ENCODE data around the gene NAALADL2.
"Not testable (repeated sequence)": the region's sequence is repeated elsewhere in the genome, so short reads cannot be mapped to it uniquely, and the experiment has no call there.

Gene NAALADL2

GRCh38 chr3:175073219-175073905, 214.2 kb downstream of the NAALADL2 start:
- no peak for DNase-seq (ENCODE audit: low spot score)

GRCh38 chr3:175075269-175075668, 216.1 kb downstream of the NAALADL2 start:
- DNase-seq (ENCODE audit: low spot score): no peak

- DNase-seq (ENCODE audit: low spot score): no peak
These were observed 218.1 kb downstream of the NAALADL2 start for GRCh38 chr3:175077216-175077615.

- no peak for DNase-seq (ENCODE audit: low spot score)
These were observed 223.5 kb downstream of the NAALADL2 start for GRCh38 chr3:175082631-175083030.

GRCh38 chr3:175087128-175087527, 228.0 kb downstream of the NAALADL2 start:
- DNase-seq (ENCODE audit: low spot score): not testable (repeated sequence)

- DNase-seq (ENCODE audit: low spot score): no peak
These were observed 229.7 kb downstream of the NAALADL2 start for GRCh38 chr3:175088766-175089380.

- DNase-seq (ENCODE audit: low spot score): no peak
These were observed 232.4 kb downstream of the NAALADL2 start for GRCh38 chr3:175091426-175092114.

GRCh38 chr3:175093748-175094147, 234.6 kb downstream of the NAALADL2 start:
- DNase-seq (ENCODE audit: low spot score): no peak

GRCh38 chr3:175094344-175094743, 235.2 kb downstream of the NAALADL2 start:
- no peak for DNase-seq (ENCODE audit: low spot score)

- no peak for DNase-seq (ENCODE audit: low spot score)
These were observed 239.5 kb downstream of the NAALADL2 start for GRCh38 chr3:175098644-175099043.

- no peak for DNase-seq (ENCODE audit: low spot score)
These were observed 243.0 kb downstream of the NAALADL2 start for GRCh38 chr3:175102161-175102560.

- DNase-seq (ENCODE audit: low spot score): no peak
These were observed 244.2 kb downstream of the NAALADL2 start for GRCh38 chr3:175103298-175103697.

GRCh38 chr3:175105066-175105465, 245.9 kb downstream of the NAALADL2 start:
- DNase-seq (ENCODE audit: low spot score): no peak

- no peak for DNase-seq (ENCODE audit: low spot score)
These were observed 248.1 kb downstream of the NAALADL2 start for GRCh38 chr3:175107231-175107630.

GRCh38 chr3:175107995-175108394, 248.9 kb downstream of the NAALADL2 start:
- no peak for DNase-seq (ENCODE audit: low spot score)

GRCh38 chr3:175108613-175109151, 249.5 kb downstream of the NAALADL2 start:
- no peak for DNase-seq (ENCODE audit: low spot score)

- no peak for DNase-seq (ENCODE audit: low spot score)
These were observed 251.9 kb downstream of the NAALADL2 start for GRCh38 chr3:175111036-175111435.

- no peak for DNase-seq (ENCODE audit: low spot score)
These were observed 259.3 kb downstream of the NAALADL2 start for GRCh38 chr3:175118382-175118941.

GRCh38 chr3:175121225-175121624, 262.1 kb downstream of the NAALADL2 start:
- no peak for DNase-seq (ENCODE audit: low spot score)

GRCh38 chr3:175127075-175127662, 268.0 kb downstream of the NAALADL2 start:
- no peak for DNase-seq (ENCODE audit: low spot score)

GRCh38 chr3:175129126-175129525, 270.0 kb downstream of the NAALADL2 start:
- DNase-seq (ENCODE audit: low spot score): peak; percentile 35

GRCh38 chr3:175129571-175129970, 270.4 kb downstream of the NAALADL2 start:
- DNase-seq (ENCODE audit: low spot score): no peak
